Fibroblast of skin of left quadriceps (primary cell): Measurements from ENCODE around the gene LCE3E.

Source experiments
- DNase-seq, 2 experiments: peaks; one replicate each; pipeline ENCODE4 v3.0.0-alpha.2; 2013; ENCODE audit warnings: low read depth in 2 of 2

Gene LCE3E

DNA sequence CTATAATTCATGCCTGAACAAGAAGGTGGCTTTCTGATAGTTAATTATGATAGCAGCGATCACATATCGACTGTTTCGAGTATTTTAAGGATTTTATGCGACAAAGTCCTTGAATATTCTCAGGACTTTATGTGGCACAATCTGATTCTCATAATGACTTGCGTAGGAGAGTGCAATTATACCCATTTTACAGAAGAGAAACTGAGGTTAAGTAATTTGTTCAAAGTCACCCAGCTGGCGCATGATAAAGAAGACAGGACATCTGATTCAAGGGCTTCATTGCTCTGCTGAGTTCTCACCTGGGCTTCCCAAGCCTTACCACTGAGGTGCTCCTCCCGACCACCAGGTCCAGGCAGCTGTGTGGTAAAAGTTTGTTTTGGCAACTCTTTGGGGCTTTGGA, 50.5 kb downstream of the LCE3E start:
- DNase-seq, result no peak
